Breast epithelium (tissue), 3 donors: Measurements from ENCODE around the gene LRRTM4.

Experiments used
- CTCF ChIP-seq, 3 donors: fragments of 450-650 bp; IDR thresholded peaks; one replicate each; pipeline ENCODE4 v1.5.1; 2016 to 2017; ENCODE audit warnings: antibody characterized with exemption in 3 of 3, mild to moderate bottlenecking in 3 of 3, moderate library complexity in 3 of 3
- POLR2AphosphoS5 ChIP-seq, 3 donors: sonication (generic); formaldehyde crosslinking; IDR thresholded peaks; one replicate each; pipeline ENCODE4 v1.6.1; 2017; ENCODE audit warnings: antibody characterized with exemption in 3 of 3

- TF ChIP-seq POLR2AphosphoS5 (IDR thresholded peaks at IDR 0.05) (no peak), CTCF (IDR thresholded peaks at IDR 0.05) (no peak)
Observed at GRCh38 chr2:76851000-76851399, 671.2 kb downstream of the LRRTM4 start.
